SK-N-SH (cell line): ENCODE data around the gene IQGAP2. TPM values are rescaled to one million over a fixed set of nuclear protein-coding genes. Genes with fewer than 3 reads are reported as not detected.

Experiments used
- CTCF ChIA-PET: fragments of 300-600, 350-600 bp; formaldehyde crosslinking; extraction: SDS; loops from one replicate; lab custom pipeline; 2021; lab: Yijun Ruan, JAX
- POLR2A ChIA-PET: fragments of 350-600 bp; sonication (Branson Sonifier 250); formaldehyde crosslinking; extraction: SDS; loops from one replicate; lab custom pipeline; 2020; ENCODE audit warnings: antibody characterized with exemption, inconsistent platforms; lab: Yijun Ruan, JAX
- DNase-seq: peaks from one replicate; pipeline ENCODE4 v3.0.0; 2012
- H2AFZ ChIP-seq: fragments of 200-600 bp; sonication (generic); 2 replicates; pipeline ENCODE4 v1.8.1; 2016; ENCODE audit warnings: antibody characterized with exemption, mild to moderate bottlenecking, low read depth
- H3F3A ChIP-seq: fragments of 200-600 bp; sonication (generic); replicated peaks from 2 replicates; pipeline ENCODE3; 2016; ENCODE audit warnings: antibody characterized with exemption, mild to moderate bottlenecking; ENCODE audit not compliant: insufficient read depth
- H3K27ac ChIP-seq, 2 experiments: fragments of 200-500 bp in 1 of 2; fragments of 200-600 bp in 1 of 2; sonication (Bioruptor generic) in 1 of 2; sonication (generic), shearing (Covaris generic) in 1 of 2; 2 replicates each; pipeline versions ENCODE4 v1.5.1 to v1.6.1; 2014 to 2016; ENCODE audit warnings: low read depth in 2 of 2, inconsistent platforms in 1 of 2, low read length in 1 of 2, mild to moderate bottlenecking in 1 of 2, mixed read lengths in 1 of 2
- H3K27me3 ChIP-seq: fragments of 200-600 bp; sonication (generic), shearing (Covaris generic); 2 replicates; pipeline ENCODE4 v1.6.1; 2016; ENCODE audit warnings: mixed run types; ENCODE audit not compliant: insufficient read depth
- H3K36me3 ChIP-seq, 2 experiments: fragments of 200-500 bp in 1 of 2; fragments of 200-600 bp in 1 of 2; sonication (Bioruptor generic) in 1 of 2; sonication (generic) in 1 of 2; replicated peaks in 1 of 2; 2 replicates each; pipeline versions ENCODE3 to v1.5.1; 2014 to 2016; ENCODE audit warnings: low read length in 1 of 2, mild to moderate bottlenecking in 1 of 2; ENCODE audit not compliant: insufficient read depth in 2 of 2, control insufficient read depth in 1 of 2
- H3K4me1 ChIP-seq, 2 experiments: fragments of 200-500 bp in 1 of 2; fragments of 200-600 bp in 1 of 2; sonication (Bioruptor generic) in 1 of 2; sonication (generic), shearing (Covaris generic) in 1 of 2; 2 replicates each; pipeline versions ENCODE4 v1.5.1 to v1.6.1; 2014 to 2016; ENCODE audit warnings: low read depth in 1 of 2, low read length in 1 of 2, mixed run types in 1 of 2; ENCODE audit not compliant: insufficient read depth in 2 of 2, control insufficient read depth in 1 of 2
- H3K4me2 ChIP-seq: fragments of 200-600 bp; sonication (generic), shearing (Covaris generic); 2 replicates; pipeline ENCODE4 v1.6.1; 2017; ENCODE audit warnings: mixed run types
- H3K4me3 ChIP-seq, 2 experiments: fragments of 200-500 bp in 1 of 2; fragments of 200-600 bp in 1 of 2; sonication (Bioruptor generic) in 1 of 2; sonication (generic), shearing (Covaris generic) in 1 of 2; 2 replicates each; pipeline versions ENCODE4 v1.5.1 to v1.8.1; 2014 to 2016; ENCODE audit warnings: low read depth in 2 of 2, inconsistent platforms in 1 of 2, low read length in 1 of 2, mild to moderate bottlenecking in 1 of 2, mixed read lengths in 1 of 2, moderate library complexity in 1 of 2
- H3K79me2 ChIP-seq: fragments of 200-600 bp; sonication (generic); 2 replicates; pipeline ENCODE4 v1.8.1; 2017; ENCODE audit warnings: mild to moderate bottlenecking; ENCODE audit not compliant: insufficient read depth
- H3K9ac ChIP-seq: fragments of 200-600 bp; sonication (generic); 2 replicates; pipeline ENCODE4 v1.6.1; 2017; ENCODE audit warnings: mixed run types
- H3K9me2 ChIP-seq: fragments of 200-600 bp; sonication (generic); 2 replicates; pipeline ENCODE4 v1.6.1; 2017; ENCODE audit warnings: mixed run types
- H3K9me3 ChIP-seq: fragments of 200-600 bp; sonication (generic); 2 replicates; pipeline ENCODE4 v1.6.1; 2017; ENCODE audit warnings: mixed run types, mild to moderate bottlenecking, moderate library complexity
- H4K20me1 ChIP-seq: fragments of 200-600 bp; sonication (generic); 2 replicates; pipeline ENCODE4 v1.6.1; 2017; ENCODE audit warnings: mild to moderate bottlenecking, mixed run types; ENCODE audit not compliant: insufficient read depth
- CHD2 ChIP-seq: fragments of 150-350 bp; IDR thresholded peaks from 2 replicates; pipeline ENCODE4 v1.6.1; 2018; ENCODE audit warnings: low read length; ENCODE audit not compliant: partially characterized antibody
- EZH2phosphoT487 ChIP-seq: fragments of 200-600 bp; sonication (generic); IDR thresholded peaks from 2 replicates; pipeline ENCODE4 v1.6.1; 2017; ENCODE audit warnings: low read depth, mixed run types, mild to moderate bottlenecking, antibody characterized with exemption, moderate library complexity, borderline replicate concordance
- FOSL2 ChIP-seq: IDR thresholded peaks from 2 replicates; pipeline ENCODE4 v1.4.0; 2012; ENCODE audit warnings: low read depth, mild to moderate bottlenecking, moderate library complexity, borderline replicate concordance
- FOXJ3 ChIP-seq: sonication (generic); formaldehyde crosslinking; IDR thresholded peaks from 2 replicates; pipeline ENCODE4 v1.5.1; 2020; ENCODE audit warnings: mild to moderate bottlenecking, missing genetic modification reagents
- GATA2 ChIP-seq: sonication (generic); formaldehyde crosslinking; IDR thresholded peaks from 2 replicates; pipeline ENCODE4 v1.5.0; 2020; ENCODE audit warnings: mild to moderate bottlenecking, missing genetic modification reagents
- JUND ChIP-seq: IDR thresholded peaks from 2 replicates; pipeline ENCODE4 v1.4.0; 2012
- MEF2A ChIP-seq: IDR thresholded peaks from 2 replicates; pipeline ENCODE4 v1.4.0; 2012; ENCODE audit warnings: low read depth, borderline replicate concordance
- NFIC ChIP-seq: IDR thresholded peaks from 2 replicates; pipeline ENCODE4 v1.4.0; 2012; ENCODE audit warnings: borderline replicate concordance
- NRF1 ChIP-seq: IDR thresholded peaks from 2 replicates; pipeline ENCODE4 v1.6.1; 2012; ENCODE audit warnings: low read depth, mild to moderate bottlenecking, low read length
- PBX3 ChIP-seq: IDR thresholded peaks from 2 replicates; pipeline ENCODE4; 2012
- POLR2AphosphoS5 ChIP-seq: IDR thresholded peaks from 2 replicates; pipeline ENCODE4 v1.6.1; 2012; ENCODE audit warnings: low read depth, low read length
- RAD21 ChIP-seq: IDR thresholded peaks from 2 replicates; pipeline ENCODE4 v1.6.1; 2012; ENCODE audit warnings: mild to moderate bottlenecking, low read length
- RCOR1 ChIP-seq: fragments of 150-350 bp; IDR thresholded peaks from 2 replicates; pipeline ENCODE4 v1.6.1; 2017; ENCODE audit warnings: antibody characterized with exemption, low read length
- RFX5 ChIP-seq: IDR thresholded peaks from 2 replicates; pipeline ENCODE4 v1.6.1; 2012; ENCODE audit warnings: mild to moderate bottlenecking, improper control_type of control experiment, low read length
- RXRA ChIP-seq: IDR thresholded peaks from 2 replicates; pipeline ENCODE4 v1.4.0; 2012; ENCODE audit warnings: low read depth, mild to moderate bottlenecking, borderline replicate concordance
- SMC3 ChIP-seq: IDR thresholded peaks from 2 replicates; pipeline ENCODE4 v1.6.1; 2012; ENCODE audit warnings: low read depth, low read length, improper control_type of control experiment
- TEAD4 ChIP-seq: IDR thresholded peaks from 2 replicates; pipeline ENCODE4 v1.4.0; 2012; ENCODE audit warnings: mild to moderate bottlenecking, borderline replicate concordance; ENCODE audit not compliant: insufficient read depth
- WGBS: methylation state at CpG from one replicate; pipeline ENCODE4 v1.1.6; 2017; ENCODE audit warnings: low lambda C conversion rate; 5-methylcytosine and 5-hydroxymethylcytosine counted together
- polyA plus RNA-seq, 3 experiments: library from polyadenylated mRNA; depleted of rRNA; stranded (reverse); fragments of >200 nt; gene quantifications; 2 replicates each; pipeline ENCODE4 v1.2.3, GENCODE V29; 2012
- TF ChIP-seq, protein P1 (sequence below): IDR thresholded peaks from 2 replicates; pipeline ENCODE4 v1.4.0; 2012; ENCODE audit warnings: low read depth, borderline replicate concordance

IQGAP2 gene
- polyA plus RNA-seq, 1 of the 3 experiments (the other 2 are of a cell fraction): 2.1 TPM

- POLR2A ChIA-PET: no interaction called here
- no peak for TF ChIP-seq RAD21
- no peak for TF ChIP-seq RCOR1
- TF ChIP-seq EZH2phosphoT487: no peak
- no peak for TF ChIP-seq SMC3
- TF ChIP-seq, protein P1, sequence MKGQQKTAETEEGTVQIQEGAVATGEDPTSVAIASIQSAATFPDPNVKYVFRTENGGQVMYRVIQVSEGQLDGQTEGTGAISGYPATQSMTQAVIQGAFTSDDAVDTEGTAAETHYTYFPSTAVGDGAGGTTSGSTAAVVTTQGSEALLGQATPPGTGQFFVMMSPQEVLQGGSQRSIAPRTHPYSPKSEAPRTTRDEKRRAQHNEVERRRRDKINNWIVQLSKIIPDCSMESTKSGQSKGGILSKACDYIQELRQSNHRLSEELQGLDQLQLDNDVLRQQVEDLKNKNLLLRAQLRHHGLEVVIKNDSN: no peak
- TF ChIP-seq NRF1: no peak
- TF ChIP-seq RFX5: no peak
- TF ChIP-seq FOSL2: no peak
- no peak for TF ChIP-seq RXRA
- no peak for TF ChIP-seq NFIC
- no peak for TF ChIP-seq GATA2
- no peak for TF ChIP-seq FOXJ3
Observed at GRCh38 chr5:76693141-76693540, 290.1 kb downstream of the IQGAP2 start.

GRCh38 chr5:76694317-76694716 lies 291.2 kb downstream of the IQGAP2 start:
- no peaks in the 10 kb centered on the region for H3K27me3 ChIP-seq

More at GRCh38 chr5:76693141-76693540, 290.1 kb downstream of the IQGAP2 start:
- Histone ChIP-seq H3K9me2 (no peaks in the 10 kb centered on the region), H3K4me1 (peaks cover 3 to 41% of the 10 kb centered on the region in 2 experiments), H3F3A (peaks cover 36% of the 10 kb centered on the region), H3K36me3 (peaks cover 0 to 2% of the 10 kb centered on the region in 2 experiments), H2AFZ (no peak overlapping the region), H3K9ac (no peak overlapping the region), H3K27me3 (no peaks in the 10 kb centered on the region), H3K79me2 (no peaks in the 10 kb centered on the region), H3K27ac (peak overlapping the region in 1 of 2 experiments; percentile 40; a peak in 2 of 4 replicates), H3K9me3 (no peaks in the 10 kb centered on the region; the same call in 1 of the 2 replicates), H3K4me3 (no peak overlapping the region), H4K20me1 (no peaks in the 10 kb centered on the region), H3K4me2 (no peak overlapping the region)
- CTCF ChIA-PET: interaction anchor here (0.7 to 1.7 kb wide), 4 partner anchors 11 to 385 kb away, joined by 3 to 5 read pairs (median 4); no protein-coding TSS in a partner anchor
- 84% methylated on average over 3 of the region's 3 CpGs for WGBS
- DNase-seq: no peak

More at GRCh38 chr5:76694317-76694716, 291.2 kb downstream of the IQGAP2 start:
- Histone ChIP-seq H3K27ac (no peak overlapping the region), H3K4me1 (peaks cover 3 to 29% of the 10 kb centered on the region in 2 experiments), H3K9ac (no peak overlapping the region), H3K79me2 (no peaks in the 10 kb centered on the region), H2AFZ (no peak overlapping the region), H3F3A (peaks cover 30% of the 10 kb centered on the region), H3K9me3 (no peaks in the 10 kb centered on the region; the same call in 1 of the 2 replicates), H3K4me2 (no peak overlapping the region), H3K4me3 (no peak overlapping the region), H3K9me2 (no peaks in the 10 kb centered on the region), H3K36me3 (peaks cover 0 to 4% of the 10 kb centered on the region in 2 experiments), H4K20me1 (no peaks in the 10 kb centered on the region)
- POLR2A ChIA-PET: no interaction called here
- DNase-seq: no peak
- no peak for TF ChIP-seq SMC3
- TF ChIP-seq FOXJ3: no peak
- TF ChIP-seq RAD21: no peak
- TF ChIP-seq RFX5: no peak
- TF ChIP-seq MEF2A: no peak
- no peak for TF ChIP-seq CHD2
- TF ChIP-seq TEAD4: no peak
- TF ChIP-seq JUND: no peak
- TF ChIP-seq, protein P1: no peak
- no peak for TF ChIP-seq PBX3
- no peak for TF ChIP-seq POLR2AphosphoS5
- CTCF ChIA-PET: interaction anchor here (1.2 kb wide), 1 partner anchor 383 kb away, joined by 5 read pairs; no protein-coding TSS in a partner anchor
- 50% methylated on average over 2 of the region's 2 CpGs for WGBS
